NCI-H2227 (cell line): ENCODE data around the gene MYO3B.

Source experiments
- DNase-seq: peaks from one replicate; lab custom pipeline; 2025; ENCODE audit not compliant: unreplicated experiment; lab: John Stamatoyannopoulos, UW

MYO3B gene

GRCh38 chr2:170362871-170363631, 185.1 kb downstream of the MYO3B start:
- peak; percentile 82 for DNase-seq

DNA sequence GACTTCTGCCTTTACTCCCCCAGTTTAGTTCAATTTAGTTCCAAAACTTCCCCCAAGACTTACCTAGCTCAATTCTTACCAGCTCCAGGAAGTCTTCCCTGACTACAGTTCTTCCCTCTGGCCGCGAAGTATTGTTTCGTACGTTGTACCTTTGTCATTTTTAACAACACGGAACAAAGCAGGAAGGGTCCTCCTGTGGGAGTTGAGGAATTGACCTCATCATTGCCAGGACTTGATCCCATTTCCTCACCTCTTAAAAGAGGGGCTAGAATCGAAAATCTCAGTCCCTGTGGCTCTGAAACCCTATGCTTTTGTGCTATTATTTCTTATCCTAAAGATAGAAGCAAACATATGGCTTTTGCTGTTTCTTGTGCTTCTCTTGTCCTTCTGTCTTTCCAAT, 187.1 kb downstream of the MYO3B start:
- no peak for DNase-seq

- no peak for DNase-seq
These were observed 187.7 kb downstream of the MYO3B start for GRCh38 chr2:170365686-170366085.

DNA sequence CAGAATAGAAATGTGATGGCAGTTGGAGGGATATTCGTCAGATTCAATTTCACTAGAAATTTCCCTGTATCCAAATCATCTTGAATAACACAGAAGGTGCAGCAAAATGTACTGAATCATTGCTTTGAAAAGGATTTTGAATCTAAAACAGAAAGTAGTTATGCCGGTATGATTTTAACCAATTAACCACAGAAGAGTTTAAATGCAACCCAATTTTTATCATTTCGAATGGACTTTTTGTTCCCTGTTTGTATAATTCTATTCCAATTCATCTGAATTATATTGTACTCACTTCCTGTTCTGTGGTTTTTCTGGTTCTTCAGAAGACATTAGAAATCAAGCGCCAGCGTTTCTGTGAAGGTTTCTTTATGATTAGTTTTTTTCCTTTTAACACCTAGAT, 190.4 kb downstream of the MYO3B start:
- DNase-seq = no peak

DNA sequence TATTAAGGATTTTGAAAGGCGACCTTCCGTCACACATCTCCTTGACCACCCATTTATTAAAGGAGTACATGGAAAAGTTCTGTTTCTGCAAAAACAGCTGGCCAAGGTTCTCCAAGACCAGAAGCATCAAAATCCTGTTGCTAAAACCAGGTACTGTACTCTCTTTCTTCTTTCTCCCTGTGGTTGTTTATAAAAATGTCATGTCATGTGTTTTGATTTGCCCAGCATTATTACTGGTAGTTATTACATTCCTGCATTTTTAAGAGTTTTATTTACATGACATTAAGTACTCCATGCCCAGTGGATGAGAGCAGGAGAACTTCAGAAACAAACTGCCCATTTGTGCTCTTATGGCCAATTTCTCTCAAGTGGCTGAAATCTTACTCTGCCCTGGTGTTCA, 191.3 kb downstream of the MYO3B start:
- DNase-seq = no peak

GRCh38 chr2:170369894-170370293, 191.9 kb downstream of the MYO3B start:
- peak; percentile 65 for DNase-seq

DNA sequence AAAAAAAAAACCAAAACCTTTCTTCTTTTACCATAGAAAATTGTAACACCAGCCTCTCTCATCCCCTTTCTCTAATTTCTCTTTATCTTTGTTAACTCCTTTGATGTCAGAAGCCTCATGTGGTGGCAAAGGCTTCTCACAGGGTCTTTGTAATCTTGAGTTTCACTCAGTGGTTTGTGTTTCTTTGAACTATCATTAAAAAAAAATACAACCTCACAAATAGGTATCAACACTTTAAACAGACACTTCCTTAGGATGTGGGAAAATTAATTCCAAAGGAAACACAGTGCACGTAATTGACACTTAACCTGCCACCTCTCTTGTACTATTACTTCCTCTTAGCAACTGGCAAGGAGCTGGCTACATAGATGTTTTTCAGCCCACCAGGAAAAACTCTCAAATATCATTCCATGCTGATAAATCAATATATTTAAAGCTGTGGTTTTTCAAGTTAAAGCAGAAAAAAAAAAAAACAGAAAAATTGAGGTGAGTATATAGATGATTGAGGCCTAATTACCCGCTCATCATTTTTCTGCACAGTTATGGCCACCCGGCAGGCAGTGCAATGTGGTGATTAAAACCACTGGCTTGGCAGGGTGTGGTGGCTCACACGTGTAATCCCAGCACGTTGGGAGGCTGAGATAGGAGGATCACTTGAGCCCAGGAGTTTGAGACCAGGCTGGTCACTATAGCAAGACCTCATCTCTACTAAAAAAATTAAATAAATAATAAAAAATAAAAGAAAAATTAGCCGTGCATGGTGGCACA, 193.5 kb downstream of the MYO3B start:
- peak; percentile 48 for DNase-seq

- DNase-seq = no peak
These were observed 197.2 kb downstream of the MYO3B start for GRCh38 chr2:170375192-170375591.

DNA sequence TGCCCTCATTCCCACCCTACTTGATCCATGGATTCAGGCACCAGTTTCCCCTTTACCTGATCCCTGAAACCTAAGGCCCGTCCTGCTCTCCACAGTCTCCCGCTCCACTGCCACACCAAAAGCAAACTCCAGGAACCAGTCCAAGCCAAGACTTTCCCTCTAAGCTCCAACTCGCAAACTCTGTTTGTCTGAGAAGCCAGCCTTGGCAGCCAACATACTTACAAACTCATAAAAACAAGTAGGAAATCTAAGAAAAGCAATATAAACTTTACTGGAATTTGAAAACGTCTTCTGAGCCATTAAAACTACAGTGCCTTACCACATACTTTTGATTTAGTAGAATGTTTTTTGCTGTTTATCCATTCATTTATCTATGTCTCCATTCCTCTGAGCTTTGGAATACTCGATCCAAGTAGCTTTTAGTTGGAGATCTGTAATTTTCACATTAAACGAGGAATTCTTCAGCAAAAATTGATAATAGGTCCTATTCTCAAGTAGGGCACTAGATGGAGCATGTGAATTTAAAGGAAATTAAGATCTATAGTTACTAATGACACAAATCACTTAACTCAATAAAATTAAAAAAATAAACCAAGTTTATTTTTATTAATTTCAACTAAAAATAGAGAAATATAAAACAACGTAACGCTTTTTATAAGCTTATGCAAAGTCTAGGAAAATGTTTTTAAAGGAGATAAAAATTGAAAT, 199.7 kb downstream of the MYO3B start:
- DNase-seq = no peak

DNA sequence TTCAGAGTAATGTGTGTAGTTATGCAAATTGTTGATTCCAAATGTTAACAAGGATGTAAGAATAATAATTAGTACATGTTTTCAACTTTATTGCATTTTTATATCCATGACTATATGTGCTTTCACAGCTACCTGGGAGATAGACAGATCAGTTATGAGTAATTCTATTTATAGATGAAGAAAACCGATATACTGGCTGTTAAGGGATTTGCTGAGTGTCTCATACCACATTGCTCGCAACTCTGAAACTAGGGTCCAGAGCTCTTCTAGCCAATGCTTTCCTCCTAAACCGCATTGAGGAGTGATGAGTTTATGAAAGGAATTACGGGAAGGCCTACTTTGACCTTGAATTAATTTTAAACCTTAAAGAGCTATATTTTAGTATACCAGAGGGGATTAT, 202.3 kb downstream of the MYO3B start:
- no peak for DNase-seq

GRCh38 chr2:170381678-170382077, 203.7 kb downstream of the MYO3B start:
- no peak for DNase-seq

- DNase-seq = no peak
These were observed 208.6 kb downstream of the MYO3B start for GRCh38 chr2:170386554-170386953.

- DNase-seq = no peak
These were observed 213.1 kb downstream of the MYO3B start for GRCh38 chr2:170391018-170391417.

GRCh38 chr2:170391697-170392096, 213.8 kb downstream of the MYO3B start:
- DNase-seq = no peak

GRCh38 chr2:170393861-170394498, 216.0 kb downstream of the MYO3B start:
- no peak for DNase-seq

GRCh38 chr2:170394641-170395387, 216.9 kb downstream of the MYO3B start:
- DNase-seq = no peak

- peak; percentile 28 for DNase-seq
These were observed 219.0 kb downstream of the MYO3B start for GRCh38 chr2:170396799-170397459.

DNA sequence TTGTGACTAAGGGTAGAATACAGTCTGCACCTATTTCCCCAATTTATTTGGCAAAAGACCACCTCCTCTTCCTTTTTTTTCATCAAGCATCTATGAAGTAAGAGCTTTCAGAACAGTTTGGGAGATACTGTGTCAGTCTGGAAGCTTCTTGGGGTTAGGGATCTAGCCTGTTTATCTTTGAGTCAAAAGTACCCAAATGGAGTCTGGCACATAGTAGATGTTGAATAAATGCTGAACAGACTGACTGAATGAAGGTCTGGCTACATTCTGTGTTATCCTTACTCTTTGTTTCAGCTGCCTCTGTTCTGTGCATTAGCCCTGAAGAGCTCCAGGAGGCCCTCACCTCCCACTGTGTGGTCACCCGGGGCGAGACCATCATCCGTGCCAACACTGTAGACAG, 223.2 kb downstream of the MYO3B start:
- no peak for DNase-seq

GRCh38 chr2:170404846-170405245, 226.9 kb downstream of the MYO3B start:
- no peak for DNase-seq

DNA sequence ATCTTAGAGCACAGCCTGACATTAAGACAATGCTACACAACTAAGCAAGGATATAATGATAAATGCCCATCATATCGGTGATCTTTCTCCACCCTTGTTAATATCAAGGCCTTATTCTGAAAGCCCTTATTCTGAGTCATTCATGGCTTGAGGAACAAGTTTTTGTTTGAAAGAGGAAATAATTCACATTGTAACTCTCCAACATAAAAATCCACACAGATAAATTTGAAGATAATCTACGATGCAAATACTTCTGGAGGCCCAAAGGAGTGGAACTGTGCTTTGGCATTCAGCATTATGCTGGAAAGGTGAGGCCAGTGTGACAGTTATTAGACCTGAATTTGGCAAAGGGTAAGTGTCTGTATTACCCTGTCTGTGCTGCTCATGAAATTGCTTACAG, 227.4 kb downstream of the MYO3B start:
- DNase-seq = no peak
